ENCODE data around the gene ZDHHC11B.
A peak's percentile ranks its signal among the peaks of the same experiment; 100 is the strongest.
"Not testable (repeated sequence)": the region's sequence is repeated elsewhere in the genome, so short reads cannot be mapped to it uniquely, and the experiment has no call there.

ZDHHC11B gene

GRCh38 chr5:770585-770984 is 13.9 kb downstream of the ZDHHC11B start:
- not testable (repeated sequence) for DNase-seq

DNA sequence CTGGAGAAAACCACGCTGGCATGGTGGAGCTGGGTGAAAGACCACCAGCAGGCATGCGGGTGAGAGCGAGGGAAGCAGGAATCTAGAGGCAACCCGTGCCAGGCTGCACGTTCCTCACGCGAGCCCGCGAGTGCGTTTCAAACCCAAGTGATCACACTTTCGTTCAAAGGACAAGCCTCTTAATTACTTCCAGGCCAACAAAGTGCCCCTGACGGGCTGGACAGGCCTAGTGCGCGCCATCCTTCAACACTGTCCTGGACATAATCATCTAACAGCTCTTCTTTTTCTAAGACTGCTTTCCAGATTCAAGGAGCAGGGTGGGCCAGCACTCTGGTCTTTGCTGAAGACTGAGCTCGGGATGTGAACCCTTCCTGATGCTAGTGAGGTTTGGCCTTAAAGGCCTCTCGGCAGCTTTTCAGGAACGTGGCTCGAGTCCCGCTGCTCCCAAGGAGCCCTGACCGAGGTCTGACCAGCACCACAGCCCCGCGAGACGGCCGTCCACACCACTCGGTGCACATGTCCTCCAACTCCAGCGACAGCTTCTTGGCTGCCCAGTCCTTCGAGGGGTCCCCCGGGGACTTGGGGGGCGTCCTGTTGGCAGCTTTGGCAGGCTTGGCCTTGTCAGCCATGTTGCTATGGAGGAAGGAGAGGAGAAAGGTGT is 14.9 kb downstream of the ZDHHC11B start:
- DNase-seq, result not testable (repeated sequence)

GRCh38 chr5:766666-767431 is 17.7 kb downstream of the ZDHHC11B start:
- DNase-seq, result no peak

- no peak for DNase-seq
Measured at GRCh38 chr5:765948-766631, 18.4 kb downstream of the ZDHHC11B start.

- DNase-seq, result no peak
Measured at GRCh38 chr5:763998-764781, 20.3 kb downstream of the ZDHHC11B start.

DNA sequence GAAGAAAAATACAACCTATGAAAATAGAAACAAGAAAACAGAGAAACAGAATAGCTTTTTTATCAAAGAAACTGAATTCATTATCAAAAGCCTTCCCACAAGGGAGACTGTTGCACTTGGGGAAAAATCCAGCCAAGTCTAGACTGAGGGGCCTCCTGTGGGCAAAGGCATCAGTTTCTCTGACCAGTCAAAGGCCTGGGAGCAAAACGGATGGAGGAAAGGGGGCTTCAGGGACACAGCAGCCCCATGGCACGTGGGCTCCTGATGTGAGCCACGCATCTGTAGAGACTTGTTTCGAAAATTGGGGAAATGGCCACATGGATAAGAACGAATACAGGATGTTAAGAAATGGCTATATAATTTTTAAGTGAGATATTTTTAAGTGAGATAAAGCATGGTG is 21.1 kb downstream of the ZDHHC11B start:
- DNase-seq, result no peak

- DNase-seq, result not testable (repeated sequence)
Measured at GRCh38 chr5:762996-763395, 21.5 kb downstream of the ZDHHC11B start.

GRCh38 chr5:761854-762710 is 22.4 kb downstream of the ZDHHC11B start:
- DNase-seq, result peak in 33 of 56 donors; percentile 15 to 82 (median 54)

- no peak for DNase-seq
Measured at GRCh38 chr5:761059-761771, 23.3 kb downstream of the ZDHHC11B start.

DNA sequence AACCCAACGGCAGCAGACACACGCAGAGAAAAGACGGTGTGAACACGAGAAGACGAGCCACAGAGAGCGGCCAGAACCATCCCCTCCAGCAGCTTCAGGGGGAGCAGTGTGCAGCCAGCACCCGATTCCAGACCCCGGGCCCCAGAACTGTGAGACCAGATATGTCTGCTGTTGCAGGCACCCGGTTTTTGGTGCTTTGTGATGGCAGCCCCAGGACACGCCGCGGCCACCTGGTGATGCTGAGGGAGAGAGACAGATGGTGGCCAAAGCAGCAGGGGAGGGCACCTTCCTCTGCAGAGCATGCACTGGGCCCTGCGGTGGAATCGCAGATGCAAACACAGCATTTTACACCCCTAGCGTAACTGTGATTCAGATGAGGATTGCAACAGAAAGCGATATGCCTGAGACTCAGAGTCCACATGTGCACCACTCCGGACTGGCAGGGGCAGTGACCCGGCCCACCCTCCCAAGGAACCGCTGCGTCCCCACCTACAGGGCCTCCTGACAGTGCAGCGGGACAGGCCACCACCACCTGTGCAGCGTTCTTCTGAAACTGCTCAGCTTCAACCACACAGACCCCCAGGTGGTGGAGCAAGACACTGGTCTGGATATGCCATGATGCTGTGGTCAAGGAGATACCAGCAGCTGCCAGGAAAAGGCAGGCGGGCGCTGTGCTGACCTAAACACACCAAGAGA is 24.0 kb downstream of the ZDHHC11B start:
- DNase-seq, result no peak

- no peak for DNase-seq
Measured at GRCh38 chr5:759781-760362, 24.7 kb downstream of the ZDHHC11B start.

DNA sequence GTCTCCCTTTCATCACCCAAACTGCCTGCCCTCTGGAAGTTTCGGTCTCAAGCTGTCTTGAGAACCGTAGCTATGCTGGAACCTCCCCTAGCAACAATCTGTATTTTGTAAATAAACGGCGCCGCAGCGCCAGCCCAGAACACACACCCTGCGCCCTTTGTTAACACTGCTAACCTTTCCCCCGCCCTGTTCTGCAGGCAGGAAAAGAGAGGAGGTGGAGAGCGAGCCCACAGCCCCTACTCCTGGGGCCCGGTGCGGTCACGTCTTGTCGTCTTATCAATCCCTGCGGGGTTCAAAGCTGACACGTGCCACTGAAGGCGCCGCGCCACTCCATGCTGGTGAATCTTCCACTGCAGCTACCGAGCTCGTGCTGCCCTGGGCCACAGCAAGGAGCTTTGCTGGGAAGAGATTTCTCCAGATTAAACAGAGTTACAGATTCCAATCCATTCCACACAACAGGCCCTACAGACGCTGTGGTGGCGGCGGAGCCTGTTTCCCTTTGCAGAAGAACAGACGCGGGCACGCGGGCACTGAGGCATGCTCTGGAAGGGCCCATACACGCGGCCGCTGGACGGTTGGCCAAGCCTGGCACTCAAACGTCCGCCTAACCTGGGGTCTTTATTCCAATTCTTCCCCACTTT is 25.3 kb downstream of the ZDHHC11B start:
- DNase-seq, result no peak

DNA sequence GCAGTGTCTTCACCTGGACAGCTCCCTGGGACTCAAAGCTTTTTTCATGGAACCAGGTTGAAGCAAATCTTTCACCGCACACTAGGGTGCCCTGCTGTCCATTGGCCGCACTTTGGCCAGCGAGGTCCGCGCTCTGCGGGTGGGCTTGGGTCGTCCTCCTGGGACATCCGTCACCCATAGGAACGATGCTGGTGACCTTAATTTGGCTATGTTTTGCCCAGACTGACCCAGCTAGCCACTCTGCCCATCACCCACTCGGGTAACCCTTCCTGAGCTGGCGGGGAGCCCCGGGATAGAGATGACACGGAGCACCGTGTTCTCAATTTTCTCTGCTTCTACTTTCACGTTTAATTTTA is 25.9 kb downstream of the ZDHHC11B start:
- DNase-seq, result no peak

GRCh38 chr5:757931-758697 is 26.4 kb downstream of the ZDHHC11B start:
- peak in 28 of 56 donors; percentile 8 to 81 (median 44) for DNase-seq

GRCh38 chr5:757346-757930 is 27.1 kb downstream of the ZDHHC11B start:
- no peak for DNase-seq

- peak in 1 of 56 donors; percentile 68 for DNase-seq
Measured at GRCh38 chr5:756865-757345, 27.6 kb downstream of the ZDHHC11B start.

DNA sequence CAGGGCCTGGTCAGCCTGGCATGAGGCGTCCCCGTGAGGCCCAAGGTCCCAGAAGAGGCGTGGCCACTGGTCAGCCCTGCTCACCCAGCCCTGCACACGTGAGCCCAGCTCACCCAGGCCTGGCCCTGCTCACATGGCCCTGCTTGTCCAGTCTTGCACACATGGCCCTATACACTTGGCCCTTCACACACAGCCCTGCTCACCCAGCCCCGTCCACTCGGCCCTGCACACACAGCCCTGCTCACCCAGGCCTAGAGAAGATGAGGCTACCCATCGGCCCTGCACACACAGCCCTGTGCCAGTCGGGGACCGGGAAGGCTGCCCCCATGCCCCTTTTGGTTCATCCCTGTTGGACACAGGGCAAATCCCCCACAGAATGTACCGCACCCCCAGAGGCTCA is 28.4 kb downstream of the ZDHHC11B start:
- no peak for DNase-seq
